HG03442 (cell line): ENCODE results near the gene EYA2.

Source experiments
- ATAC-seq: cut with Tn5 transposase; IDR thresholded peaks from one replicate; pipeline ENCODE4 v1.9.1; 2021; ENCODE audit warnings: mild to moderate bottlenecking, moderate library complexity; ENCODE audit not compliant: unreplicated experiment

Gene EYA2

GRCh38 chr20:47059536-47059935 is 164.9 kb downstream of the EYA2 start:
- ATAC-seq: no peak

DNA sequence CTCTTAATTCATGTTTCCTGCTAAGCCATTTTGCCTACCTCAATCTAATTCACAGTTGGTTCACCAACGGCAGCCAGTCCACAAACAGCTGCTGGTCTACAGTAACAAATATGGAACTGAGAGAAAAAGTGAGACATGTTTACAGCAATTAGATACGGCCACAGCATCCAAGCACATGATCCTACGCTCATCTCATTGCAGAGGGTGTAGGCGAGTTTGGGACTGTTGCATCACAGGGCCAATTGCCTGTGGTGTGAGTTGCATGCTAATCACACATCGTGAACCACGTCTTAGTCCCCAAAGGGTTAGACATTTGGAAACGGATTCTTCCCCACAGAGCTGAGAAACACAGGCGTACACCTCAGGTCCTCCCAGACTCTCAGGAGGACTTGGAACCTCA is 166.9 kb downstream of the EYA2 start:
- ATAC-seq: no peak

GRCh38 chr20:47062226-47062890 is 167.7 kb downstream of the EYA2 start:
- no peak for ATAC-seq

DNA sequence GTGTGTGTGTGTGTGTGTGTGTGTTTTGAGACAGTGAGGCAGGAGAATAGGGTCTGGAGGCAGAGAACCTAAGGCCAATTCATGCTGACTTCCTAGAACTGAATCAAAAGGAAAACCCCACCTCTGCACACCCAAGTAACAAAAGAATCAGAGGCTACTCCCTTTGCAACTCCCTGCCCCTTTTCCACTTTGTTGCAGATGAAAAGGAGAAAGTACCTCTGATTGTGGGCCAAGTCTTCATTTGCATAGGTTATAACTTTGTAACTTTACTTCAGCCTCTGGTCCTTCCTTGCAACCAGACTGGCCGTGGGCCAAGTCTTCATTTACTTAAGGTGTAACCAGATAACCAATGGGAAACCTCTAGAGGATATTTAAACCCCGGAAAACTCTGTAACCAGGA is 168.8 kb downstream of the EYA2 start:
- ATAC-seq: no peak

DNA sequence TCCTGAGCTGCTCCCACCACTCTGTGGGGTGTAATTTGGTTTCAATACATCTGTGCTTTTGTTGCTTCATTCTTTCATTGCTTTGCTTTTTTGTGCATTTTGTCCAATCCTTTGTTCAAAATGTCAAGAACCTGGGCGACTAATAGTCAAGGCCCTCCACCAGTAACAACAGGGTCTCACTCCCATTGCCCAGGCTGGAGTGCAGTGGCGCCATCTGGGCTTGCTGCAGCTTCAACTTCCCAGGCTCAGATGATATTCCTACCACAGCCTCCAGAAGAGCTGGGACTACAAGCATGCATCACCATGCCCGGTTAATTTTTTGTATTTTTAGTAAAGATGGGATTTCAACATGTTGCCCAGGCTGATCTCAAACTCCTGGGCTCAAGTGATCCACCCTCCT is 169.2 kb downstream of the EYA2 start:
- ATAC-seq: no peak

- ATAC-seq: no peak
Measured at GRCh38 chr20:47066484-47067270, 172.0 kb downstream of the EYA2 start.

DNA sequence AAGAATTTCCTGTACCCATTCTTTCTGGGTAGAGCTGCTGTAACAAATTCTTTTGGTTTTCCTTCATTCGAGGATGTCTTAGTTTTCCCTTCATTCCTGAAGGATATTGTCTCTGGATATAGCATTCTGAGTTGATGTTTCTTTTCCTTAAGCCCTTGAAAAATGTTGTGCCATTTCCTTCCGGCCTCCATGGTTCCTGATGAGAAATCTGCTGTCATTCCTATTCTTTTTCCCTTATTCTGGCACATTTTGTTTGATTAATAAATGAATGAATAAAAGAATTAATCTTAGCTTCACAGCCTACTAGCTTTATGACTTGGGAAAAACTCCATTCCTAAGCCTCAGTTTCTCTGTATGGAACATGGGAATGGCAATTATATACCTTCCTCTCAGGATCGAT is 173.1 kb downstream of the EYA2 start:
- ATAC-seq: no peak

DNA sequence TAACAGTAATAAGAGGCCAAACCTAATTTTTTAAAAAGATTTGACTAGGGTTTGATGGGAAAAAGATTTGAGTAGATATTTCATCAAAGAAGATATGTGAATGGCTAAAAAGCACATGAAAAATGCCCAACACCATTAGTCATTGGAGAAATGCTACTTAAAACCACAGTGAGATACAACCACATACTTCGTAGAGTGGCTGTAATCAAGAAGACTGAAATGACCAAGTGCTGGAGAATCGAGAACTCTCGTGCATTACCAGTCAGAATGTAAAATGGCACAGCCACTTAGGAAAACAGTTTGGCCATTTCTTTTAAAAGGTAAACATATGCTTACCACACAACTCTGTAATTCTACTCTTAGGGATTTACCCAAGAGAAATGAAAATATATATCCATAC is 175.5 kb downstream of the EYA2 start:
- ATAC-seq: no peak

- ATAC-seq: no peak
Measured at GRCh38 chr20:47071646-47072185, 177.1 kb downstream of the EYA2 start.

- ATAC-seq: no peak
Measured at GRCh38 chr20:47073766-47074475, 179.3 kb downstream of the EYA2 start.

GRCh38 chr20:47075263-47075662 is 180.6 kb downstream of the EYA2 start:
- no peak for ATAC-seq

GRCh38 chr20:47079047-47079446 is 184.4 kb downstream of the EYA2 start:
- ATAC-seq: no peak

DNA sequence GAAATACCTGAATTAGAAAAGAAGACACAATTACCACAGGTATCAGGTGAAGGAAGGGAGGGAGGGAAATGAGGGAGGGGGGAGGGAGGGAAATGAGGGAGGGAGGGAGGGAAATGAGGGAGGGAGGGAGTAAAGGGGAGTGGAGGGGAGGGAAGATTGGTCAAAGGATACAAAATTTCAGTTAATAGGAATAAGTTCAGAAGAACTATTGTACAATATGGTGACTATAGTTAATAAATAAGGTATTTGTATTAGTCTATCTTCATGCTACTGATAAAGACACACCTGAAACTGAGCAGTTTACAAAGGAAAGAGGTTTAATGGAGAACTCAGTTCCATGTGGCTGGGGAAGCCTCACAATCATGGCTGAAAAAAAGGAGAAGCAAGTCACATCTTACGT is 185.7 kb downstream of the EYA2 start:
- ATAC-seq: no peak

GRCh38 chr20:47086316-47086715 is 191.7 kb downstream of the EYA2 start:
- ATAC-seq: no peak

DNA sequence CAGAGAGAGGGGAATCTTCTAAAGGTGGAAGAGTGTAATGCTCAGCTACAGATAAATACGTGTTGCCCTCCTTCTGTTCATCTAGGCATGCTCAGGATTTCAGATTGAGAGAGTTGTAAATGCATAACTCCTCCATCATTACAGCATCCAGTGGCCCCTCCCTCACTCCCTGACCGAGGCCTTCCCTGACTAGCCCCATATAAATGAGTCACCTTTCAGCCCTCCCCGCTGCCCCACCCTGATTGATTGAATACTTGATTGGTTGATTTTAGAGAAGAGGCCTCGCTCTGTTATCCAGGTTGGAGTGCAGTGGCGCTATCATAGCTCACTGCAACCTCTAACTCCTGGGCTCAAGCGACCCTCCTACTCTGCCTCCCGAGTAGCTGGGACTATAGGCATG is 193.7 kb downstream of the EYA2 start:
- ATAC-seq: no peak

DNA sequence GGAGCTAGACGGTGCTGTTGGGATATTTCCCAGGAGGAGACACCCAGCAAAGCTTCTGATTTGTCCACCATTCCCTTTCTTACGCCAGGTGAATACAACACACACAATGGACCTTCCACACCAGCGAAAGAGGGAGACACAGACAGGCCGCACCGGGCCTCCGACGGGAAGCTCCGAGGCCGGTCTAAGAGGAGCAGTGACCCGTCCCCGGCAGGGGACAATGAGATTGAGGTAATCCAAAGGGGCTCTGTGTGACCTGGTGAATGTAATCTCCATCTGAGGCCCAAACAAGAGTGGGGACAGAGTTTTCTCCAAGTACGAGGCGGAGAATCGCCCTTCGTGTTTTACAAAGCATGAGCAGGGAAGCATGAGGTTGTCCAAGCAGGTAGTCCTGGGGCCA is 194.5 kb downstream of the EYA2 start:
- no peak for ATAC-seq

DNA sequence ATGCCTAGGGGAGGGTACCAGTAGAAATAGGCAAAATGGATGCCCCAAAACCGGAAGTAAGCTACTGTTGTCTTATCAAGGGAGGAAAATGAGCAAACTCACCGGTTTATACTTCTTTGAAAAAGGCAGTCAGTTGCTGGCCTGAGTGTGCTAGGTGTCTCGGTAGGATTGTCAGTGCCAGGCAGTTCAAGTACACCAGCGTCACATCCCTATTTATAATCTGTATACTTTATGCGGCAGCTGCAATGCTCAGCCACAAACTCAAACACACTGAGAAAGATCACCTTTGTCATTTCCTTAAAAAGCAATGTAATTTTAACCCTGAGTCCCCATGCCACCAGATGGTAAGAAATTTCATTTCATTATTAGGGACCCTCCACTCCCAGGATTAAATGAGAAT is 196.2 kb downstream of the EYA2 start:
- ATAC-seq: no peak

GRCh38 chr20:47093320-47093966 is 198.8 kb downstream of the EYA2 start:
- ATAC-seq: no peak

DNA sequence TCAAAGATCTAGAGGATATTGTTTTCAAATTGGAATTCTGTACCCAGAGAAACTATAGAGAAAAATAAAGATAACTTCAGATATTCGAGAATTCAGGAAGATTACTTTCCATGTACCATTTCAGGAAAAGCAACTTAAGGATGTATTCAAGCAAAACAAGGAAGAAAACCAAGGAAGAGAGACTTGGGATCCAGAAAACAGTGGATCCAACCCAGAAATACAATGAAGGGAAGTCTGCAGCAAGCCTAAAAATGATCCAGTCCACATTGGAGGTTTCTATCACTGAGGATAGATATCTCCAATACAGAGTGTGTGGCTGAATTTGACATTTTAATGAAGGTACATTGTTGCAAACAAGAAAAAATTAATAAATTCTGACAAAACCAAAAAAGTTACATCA is 201.0 kb downstream of the EYA2 start:
- no peak for ATAC-seq

DNA sequence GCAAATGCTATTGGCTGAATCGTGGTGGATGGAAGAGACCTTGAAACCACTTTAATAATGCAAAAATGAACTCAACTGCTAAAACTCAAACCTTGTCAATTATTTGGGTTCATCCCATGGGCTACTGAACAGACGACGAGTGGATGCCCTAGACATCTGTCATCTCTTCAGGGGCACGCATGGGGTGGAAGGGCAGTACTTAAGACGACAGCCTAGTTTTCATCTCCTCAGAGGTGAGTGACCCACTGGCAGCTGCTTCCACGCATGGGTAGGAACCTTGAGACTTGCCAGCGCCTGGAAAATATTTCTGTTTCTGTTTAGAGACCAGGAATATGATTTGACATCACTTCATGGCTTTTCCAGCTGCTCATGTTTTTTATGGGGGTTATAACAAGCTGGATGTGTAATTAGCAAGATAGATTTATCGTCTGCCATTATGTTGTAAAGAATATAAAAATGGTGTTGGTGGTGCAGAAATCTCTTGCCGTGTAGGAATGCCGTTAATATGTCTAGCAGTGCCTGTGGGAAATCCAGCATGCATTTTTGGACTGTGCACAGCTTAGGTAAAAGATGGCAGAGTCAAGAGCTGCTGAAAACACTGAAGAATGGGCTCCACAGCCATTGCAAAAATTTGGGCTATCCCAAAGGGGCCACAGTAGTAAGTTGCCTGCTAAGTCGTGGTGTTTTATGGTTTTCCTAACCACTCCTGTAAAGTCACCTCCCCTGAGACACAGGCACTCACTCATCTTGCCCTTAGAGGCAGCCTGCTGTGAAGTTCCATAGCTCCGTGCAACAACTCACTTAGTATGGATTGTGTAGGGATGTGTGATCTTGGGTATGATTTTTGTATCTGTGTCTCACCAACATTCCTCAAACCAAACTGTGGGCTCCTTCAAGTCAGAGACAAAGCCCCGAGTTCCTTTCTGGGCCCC is 203.3 kb downstream of the EYA2 start:
- no peak for ATAC-seq
